HEK293T (cell line): Measurements from ENCODE around the gene FTO.

Experiments
- ARNT ChIP-seq: fragments of 450-650 bp; IDR thresholded peaks from 2 replicates; pipeline ENCODE4 v1.6.1; 2017; ENCODE audit warnings: mild to moderate bottlenecking
- FOXM1 ChIP-seq: fragments of 450-650 bp; IDR thresholded peaks from 2 replicates; pipeline ENCODE4 v1.6.1; 2017; ENCODE audit warnings: mild to moderate bottlenecking, borderline replicate concordance

DNA sequence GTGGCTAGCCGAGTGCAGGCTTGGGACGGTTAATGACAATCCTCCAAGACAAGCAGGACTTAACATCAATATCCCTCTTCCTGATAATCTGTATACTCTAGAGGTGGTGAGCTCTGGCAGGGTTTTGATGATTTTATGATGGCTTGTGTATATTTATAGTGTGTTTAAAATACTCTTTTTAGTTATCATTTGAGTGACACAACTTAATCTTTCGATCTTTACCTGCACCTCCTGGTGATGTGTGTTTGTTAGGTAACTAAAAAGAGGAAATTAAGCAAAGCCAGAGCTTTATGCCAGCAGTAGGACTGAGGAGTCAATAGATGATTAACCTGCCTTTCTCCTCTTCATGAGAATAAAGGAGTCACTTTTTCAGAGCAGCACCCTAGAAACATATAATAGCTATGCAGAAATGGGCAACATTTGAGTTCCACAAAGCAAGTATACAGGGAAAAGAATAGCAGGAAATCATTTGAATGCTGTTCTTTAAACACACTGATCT is 372.1 kb downstream of the FTO start:
- TF ChIP-seq FOXM1 (no peak), ARNT (no peak)
